ENCODE results near the gene CCNA1. TPM values are rescaled to one million over a fixed set of nuclear protein-coding genes. Genes with fewer than 3 reads are reported as not detected.

CCNA1 gene
- total RNA-seq, 4 donors from 2014 or later, result 0.38 to 0.65 TPM; not detected in 2

- Histone ChIP-seq H3K4me1 (no peaks in the 10 kb centered on the region), H3K27ac (no peak overlapping the region), H3K36me3 (no peaks in the 10 kb centered on the region), H3K4me3 (no peak overlapping the region), H3K27me3 (no peaks in the 10 kb centered on the region), H3K9me3 (peaks cover 7% of the 10 kb centered on the region)
- DNase-seq (ENCODE audit: low spot score in 2 of 2), result no peak
- WGBS, result 92% methylated on average over 2 of the region's 2 CpGs
- no peak for TF ChIP-seq EP300 (IDR thresholded peaks at IDR 0.05)
These were observed 43.2 kb downstream of the CCNA1 start for GRCh38 chr13:36475468-36475867.

GRCh38 chr13:36476661-36477060 is 44.4 kb downstream of the CCNA1 start:
- Histone ChIP-seq H3K4me1 (no peaks in the 10 kb centered on the region), H3K27ac (no peak overlapping the region), H3K9me3 (peaks cover 7% of the 10 kb centered on the region), H3K27me3 (no peaks in the 10 kb centered on the region), H3K4me3 (no peak overlapping the region), H3K36me3 (no peaks in the 10 kb centered on the region)
- TF ChIP-seq POLR2A (IDR thresholded peaks at IDR 0.05) (no peak), POLR2AphosphoS5 (IDR thresholded peaks at IDR 0.05) (no peak), CTCF (IDR thresholded peaks at IDR 0.05) (no peak), EP300 (IDR thresholded peaks at IDR 0.05) (no peak)
- 72% methylated on average over 2 of the region's 2 CpGs for WGBS
- DNase-seq (ENCODE audit: low spot score in 2 of 2), result no peak

GRCh38 chr13:36480726-36481427 is 48.6 kb downstream of the CCNA1 start:
- H3K4me1 ChIP-seq, result no peaks in the 10 kb centered on the region
- WGBS, result 64% methylated on average over 2 of the region's 2 CpGs
- H3K27ac ChIP-seq, result no peak overlapping the region

GRCh38 chr13:36490055-36490454 is 57.8 kb downstream of the CCNA1 start:
- no peaks in the 10 kb centered on the region for H3K27me3 ChIP-seq
- no peak overlapping the region for H3K27ac ChIP-seq
- no peaks in the 10 kb centered on the region for H3K4me1 ChIP-seq
- TF ChIP-seq POLR2A (IDR thresholded peaks at IDR 0.05) (no peak), POLR2AphosphoS5 (IDR thresholded peaks at IDR 0.05) (no peak), CTCF (IDR thresholded peaks at IDR 0.05) (no peak), EP300 (IDR thresholded peaks at IDR 0.05) (no peak)
- H3K36me3 ChIP-seq, result no peaks in the 10 kb centered on the region
- DNase-seq (ENCODE audit: low spot score in 2 of 2), result no peak
- no peaks in the 10 kb centered on the region for H3K9me3 ChIP-seq
- no peak overlapping the region for H3K4me3 ChIP-seq

More at GRCh38 chr13:36480726-36481427, 48.6 kb downstream of the CCNA1 start:
- TF ChIP-seq POLR2A (IDR thresholded peaks at IDR 0.05) (no peak), POLR2AphosphoS5 (IDR thresholded peaks at IDR 0.05) (no peak), CTCF (IDR thresholded peaks at IDR 0.05) (no peak), EP300 (IDR thresholded peaks at IDR 0.05) (no peak)
- Histone ChIP-seq H3K36me3 (no peaks in the 10 kb centered on the region), H3K27me3 (no peaks in the 10 kb centered on the region), H3K9me3 (peaks cover 7% of the 10 kb centered on the region), H3K4me3 (no peak overlapping the region)
- DNase-seq (ENCODE audit: low spot score in 2 of 2), result no peak

Other genes starting within 250 kb of the CCNA1 start
- under 1 TPM in 1 of 4 donors, not detected in 3; 0.21 TPM for gene SOHLH2, start 217.9 kb upstream of the CCNA1 start, total RNA-seq
- gene CCDC169, start 134.7 kb upstream of the CCNA1 start, total RNA-seq, result under 1 TPM in 3 of 4 donors, not detected in 1; 0.13 to 0.48 (median 0.17) TPM
- 10 to 100 TPM; 25.7 to 51.0 (median 35.7) TPM for gene SPART, start 86.1 kb upstream of the CCNA1 start, total RNA-seq
- gene SERTM1, start 241.5 kb downstream of the CCNA1 start, total RNA-seq, result not detected

Data from suprapubic skin (tissue), 4 donors.